ENCODE results near the gene F8.

Gene F8

GRCh38 chrX:155001873-155002272, 20.6 kb downstream of the F8 start:
- TF ChIP-seq CTCF (IDR thresholded peaks at IDR 0.05; ENCODE audit: control insufficient read depth, extremely low read depth, insufficient read depth) = no peak
- H3K4me3 ChIP-seq (ENCODE audit: low read depth, low read length) = no peak overlapping the region
- DNase-seq (ENCODE audit: low read depth) = no peak

- H3K4me3 ChIP-seq (ENCODE audit: low read depth, low read length) = no peak overlapping the region
- DNase-seq (ENCODE audit: low read depth) = no peak
- no peak for TF ChIP-seq CTCF (IDR thresholded peaks at IDR 0.05; ENCODE audit: control insufficient read depth, extremely low read depth, insufficient read depth)
Observed at GRCh38 chrX:155000841-155001240, 21.7 kb downstream of the F8 start.

GRCh38 chrX:154998204-154998880, 24.2 kb downstream of the F8 start:
- TF ChIP-seq CTCF (IDR thresholded peaks at IDR 0.05; ENCODE audit: control insufficient read depth, extremely low read depth, insufficient read depth) = no peak
- H3K4me3 ChIP-seq (ENCODE audit: low read depth, low read length) = no peak overlapping the region
- no peak for DNase-seq (ENCODE audit: low read depth)

- H3K4me3 ChIP-seq (ENCODE audit: low read depth, low read length) = no peak overlapping the region
- no peak for DNase-seq (ENCODE audit: low read depth)
- no peak for TF ChIP-seq CTCF (IDR thresholded peaks at IDR 0.05; ENCODE audit: control insufficient read depth, extremely low read depth, insufficient read depth)
Observed at GRCh38 chrX:154991476-154991875, 31.0 kb downstream of the F8 start.

- no peak for TF ChIP-seq CTCF (IDR thresholded peaks at IDR 0.05; ENCODE audit: control insufficient read depth, extremely low read depth, insufficient read depth)
- no peak for DNase-seq (ENCODE audit: low read depth)
- H3K4me3 ChIP-seq (ENCODE audit: low read depth, low read length) = no peak overlapping the region
Observed at GRCh38 chrX:154991039-154991438, 31.5 kb downstream of the F8 start.

- no peak overlapping the region for H3K4me3 ChIP-seq (ENCODE audit: low read depth, low read length)
- no peak for DNase-seq (ENCODE audit: low read depth)
- TF ChIP-seq CTCF (IDR thresholded peaks at IDR 0.05; ENCODE audit: control insufficient read depth, extremely low read depth, insufficient read depth) = no peak
Observed at GRCh38 chrX:154990496-154990895, 32.0 kb downstream of the F8 start.

- no peak for DNase-seq (ENCODE audit: low read depth)
- no peak overlapping the region for H3K4me3 ChIP-seq (ENCODE audit: low read depth, low read length)
- TF ChIP-seq CTCF (IDR thresholded peaks at IDR 0.05; ENCODE audit: control insufficient read depth, extremely low read depth, insufficient read depth) = no peak
Observed at GRCh38 chrX:154988719-154989118, 33.8 kb downstream of the F8 start.

Measured in LNCaP clone FGC (cell line).